ENCODE results near the gene STK32B. TPM values are rescaled to one million over a fixed set of nuclear protein-coding genes. Genes with fewer than 3 reads are reported as not detected.

Gene STK32B
- total RNA-seq, 1 experiment from 2014 or later, result 11.6 TPM

- Histone ChIP-seq H3K4me1 (ENCODE audit: control insufficient read depth, insufficient read depth, low read length) (no peaks in the 10 kb centered on the region), H3K36me3 (ENCODE audit: control insufficient read depth, insufficient read depth, low read length) (no peaks in the 10 kb centered on the region), H3K9me3 (ENCODE audit: control insufficient read depth, insufficient read depth, low read depth, low read length) (no peaks in the 10 kb centered on the region), H3K4me3 (ENCODE audit: low read depth in 2 of 2, low read length in 2 of 2) (no peak overlapping the region), H3K27ac (ENCODE audit: low read length) (no peak overlapping the region), H3K27me3 (ENCODE audit: control insufficient read depth, insufficient read depth, low read length) (no peaks in the 10 kb centered on the region)
- CTCF ChIA-PET, result no interaction called here
- no TSS peak for BruUV-seq (replicated peaks)
- TF ChIP-seq POLR2AphosphoS5 (IDR thresholded peaks at IDR 0.05; ENCODE audit: low read depth, low read length), result no peak
- no peak for TF ChIP-seq CTCF (IDR thresholded peaks at IDR 0.05)
- TF ChIP-seq REST (IDR thresholded peaks at IDR 0.05; ENCODE audit: insufficient read depth in 1 of 2, low read depth in 2 of 2, low read length in 1 of 2), result no peak
- no peak for TF ChIP-seq SIN3A (IDR thresholded peaks at IDR 0.05; ENCODE audit: borderline replicate concordance, insufficient read depth, low read depth, low read length)
- TF ChIP-seq TCF7L2 (IDR thresholded peaks at IDR 0.05; ENCODE audit: low read depth, low read length), result no peak
- intact Hi-C loops (cut with micrococcal nuclease; ENCODE audit: unreplicated experiment) (loop anchor here (10.0 kb wide), 1 partner anchor 151 kb away; no protein-coding TSS in a partner anchor), in situ Hi-C loops (cut with HindIII; ENCODE audit: low pct_unique_long_range_greater_than_20kb, low sequenced_read_pairs) (no loop called here)
- ATAC-seq (no peak), DNase-seq (ENCODE audit: low read depth, low spot score) (no peak)
- POLR2A ChIA-PET, result no interaction called here
Observed at GRCh38 chr4:5146248-5146647, 95.0 kb downstream of the STK32B start.

- in situ Hi-C loops (cut with HindIII; ENCODE audit: low pct_unique_long_range_greater_than_20kb, low sequenced_read_pairs) (no loop called here), intact Hi-C loops (cut with micrococcal nuclease; ENCODE audit: unreplicated experiment) (no loop called here)
- H3K9me3 ChIP-seq (ENCODE audit: control insufficient read depth, insufficient read depth, low read depth, low read length), result no peaks in the 10 kb centered on the region
- DNase-seq (ENCODE audit: low read depth, low spot score) (no peak), ATAC-seq (no peak)
- H3K36me3 ChIP-seq (ENCODE audit: control insufficient read depth, insufficient read depth, low read length), result no peaks in the 10 kb centered on the region
- POLR2A ChIA-PET, result no interaction called here
- no peak overlapping the region for H3K27ac ChIP-seq (ENCODE audit: low read length)
- BruUV-seq (replicated peaks), result no TSS peak
- CTCF ChIA-PET, result no interaction called here
- no peaks in the 10 kb centered on the region for H3K27me3 ChIP-seq (ENCODE audit: control insufficient read depth, insufficient read depth, low read length)
- no peak for TF ChIP-seq CTCF (IDR thresholded peaks at IDR 0.05)
- no peak for TF ChIP-seq REST (IDR thresholded peaks at IDR 0.05; ENCODE audit: insufficient read depth in 1 of 2, low read depth in 2 of 2, low read length in 1 of 2)
- no peak for TF ChIP-seq TCF7L2 (IDR thresholded peaks at IDR 0.05; ENCODE audit: low read depth, low read length)
- TF ChIP-seq POLR2AphosphoS5 (IDR thresholded peaks at IDR 0.05; ENCODE audit: low read depth, low read length), result no peak
- no peak for TF ChIP-seq SIN3A (IDR thresholded peaks at IDR 0.05; ENCODE audit: borderline replicate concordance, insufficient read depth, low read depth, low read length)
- H3K4me3 ChIP-seq (ENCODE audit: low read depth in 2 of 2, low read length in 2 of 2), result no peak overlapping the region
- H3K4me1 ChIP-seq (ENCODE audit: control insufficient read depth, insufficient read depth, low read length), result no peaks in the 10 kb centered on the region; the same call in none of the 2 replicates
Observed at GRCh38 chr4:5152521-5152920, 101.2 kb downstream of the STK32B start.

Measured in Panc1 (cell line).